MCF 10A (cell line): Measurements from ENCODE around the gene CC2D2A. TPM values are rescaled to one million over a fixed set of nuclear protein-coding genes. Genes with fewer than 3 reads are reported as not detected.

Experiments used
- BruUV-seq: library from RNA; stranded (reverse); fragments of 400-500 nt; replicated peaks from 2 replicates; lab custom pipeline; 2021; lab: Mats Ljungman, UMichigan
- CTCF ChIA-PET: fragments of 300-600 bp; sonication (Branson Sonifier 250); formaldehyde crosslinking; extraction: SDS; loops from one replicate; lab custom pipeline; 2021; ENCODE audit warnings: antibody characterized with exemption, inconsistent platforms; lab: Yijun Ruan, JAX
- POLR2A ChIA-PET: fragments of 300-600, 350-650 bp; sonication (Branson Sonifier 250); formaldehyde crosslinking; extraction: SDS; loops from one replicate; lab custom pipeline; 2020; ENCODE audit warnings: antibody characterized with exemption, inconsistent platforms; lab: Yijun Ruan, JAX
- DNase-seq: peaks from one replicate; pipeline ENCODE4 v3.0.0-alpha.2; 2018; ENCODE audit not compliant: unreplicated experiment
- H3K27ac Mint-ChIP-seq: one replicate; pipeline ENCODE4 v1.8.0; 2022; ENCODE audit warnings: mild to moderate bottlenecking, low read depth, mixed read lengths; ENCODE audit not compliant: unreplicated experiment
- H3K27me3 Mint-ChIP-seq: one replicate; pipeline ENCODE4 v1.8.0; 2022; ENCODE audit warnings: mixed read lengths; ENCODE audit not compliant: insufficient read depth, unreplicated experiment
- H3K36me3 Mint-ChIP-seq: one replicate; pipeline ENCODE4 v1.8.0; 2022; ENCODE audit warnings: mild to moderate bottlenecking, moderate library complexity, mixed read lengths; ENCODE audit not compliant: insufficient read depth, unreplicated experiment
- H3K4me1 Mint-ChIP-seq: one replicate; pipeline ENCODE4 v1.8.0; 2022; ENCODE audit warnings: mixed read lengths; ENCODE audit not compliant: insufficient read depth, unreplicated experiment
- H3K4me3 Mint-ChIP-seq: one replicate; pipeline ENCODE4 v1.8.0; 2022; ENCODE audit warnings: mild to moderate bottlenecking, moderate library complexity, mixed read lengths; ENCODE audit not compliant: unreplicated experiment
- H3K9me3 Mint-ChIP-seq: one replicate; pipeline ENCODE4 v1.8.0; 2022; ENCODE audit warnings: mixed read lengths; ENCODE audit not compliant: unreplicated experiment
- intact Hi-C: fragments of 100-400 bp; cut with micrococcal nuclease; formaldehyde crosslinking; loops from 2 replicates; pipeline ENCODE4 v1.14.1; 2022
- total RNA-seq: library from RNA; stranded (reverse); gene quantifications from 2 replicates; pipeline ENCODE4 v1.2.3, GENCODE V29; 2022
- TF ChIP-seq, protein P1 (sequence below): fragments of 200-600 bp; IDR thresholded peaks from one replicate; pipeline ENCODE4 v1.8.0; 2022; ENCODE audit warnings: antibody characterized with exemption, mild to moderate bottlenecking; ENCODE audit not compliant: unreplicated experiment

The CC2D2A gene
- total RNA-seq, 1 experiment from 2014 or later, result 8.6 TPM

DNA sequence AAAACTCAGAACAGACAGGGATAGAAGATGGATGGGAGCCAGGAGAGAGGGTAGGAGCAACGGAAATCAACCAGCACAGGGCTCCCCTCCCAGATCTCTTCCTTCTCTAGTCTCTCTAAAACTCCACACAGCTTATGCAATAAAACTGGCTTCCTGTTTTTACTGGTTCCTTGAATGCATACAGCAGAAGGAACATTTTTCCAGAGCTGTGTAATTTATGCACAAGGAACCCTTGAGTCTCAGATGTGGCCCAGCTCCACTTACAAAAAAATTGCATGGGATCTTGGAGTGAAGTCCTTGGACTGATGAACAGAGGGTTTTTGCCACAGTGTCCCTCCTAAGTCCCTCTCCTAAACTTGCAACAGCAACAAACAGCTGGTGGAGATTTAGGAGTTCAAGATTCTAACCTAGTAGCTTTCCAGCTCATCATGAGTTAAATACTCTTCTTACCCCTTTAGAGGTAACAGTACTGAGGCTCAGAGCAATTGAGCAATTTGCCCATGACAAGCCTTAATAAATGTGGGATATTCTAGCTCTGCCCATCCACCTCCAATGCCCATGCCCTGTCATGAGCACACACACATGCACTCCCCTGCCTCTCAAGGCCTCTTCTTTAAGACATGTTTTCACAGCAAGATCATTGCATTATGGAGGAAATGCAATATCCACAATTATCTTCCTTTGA lies 18.4 kb upstream of the CC2D2A start:
- Mint-ChIP-seq H3K4me3 (no peak overlapping the region), H3K4me1 (peaks cover 30% of the 10 kb centered on the region), H3K27me3 (no peaks in the 10 kb centered on the region), H3K36me3 (peaks cover 5% of the 10 kb centered on the region), H3K27ac (peak overlapping the region; percentile 5), H3K9me3 (no peaks in the 10 kb centered on the region)
- TF ChIP-seq, protein P1, sequence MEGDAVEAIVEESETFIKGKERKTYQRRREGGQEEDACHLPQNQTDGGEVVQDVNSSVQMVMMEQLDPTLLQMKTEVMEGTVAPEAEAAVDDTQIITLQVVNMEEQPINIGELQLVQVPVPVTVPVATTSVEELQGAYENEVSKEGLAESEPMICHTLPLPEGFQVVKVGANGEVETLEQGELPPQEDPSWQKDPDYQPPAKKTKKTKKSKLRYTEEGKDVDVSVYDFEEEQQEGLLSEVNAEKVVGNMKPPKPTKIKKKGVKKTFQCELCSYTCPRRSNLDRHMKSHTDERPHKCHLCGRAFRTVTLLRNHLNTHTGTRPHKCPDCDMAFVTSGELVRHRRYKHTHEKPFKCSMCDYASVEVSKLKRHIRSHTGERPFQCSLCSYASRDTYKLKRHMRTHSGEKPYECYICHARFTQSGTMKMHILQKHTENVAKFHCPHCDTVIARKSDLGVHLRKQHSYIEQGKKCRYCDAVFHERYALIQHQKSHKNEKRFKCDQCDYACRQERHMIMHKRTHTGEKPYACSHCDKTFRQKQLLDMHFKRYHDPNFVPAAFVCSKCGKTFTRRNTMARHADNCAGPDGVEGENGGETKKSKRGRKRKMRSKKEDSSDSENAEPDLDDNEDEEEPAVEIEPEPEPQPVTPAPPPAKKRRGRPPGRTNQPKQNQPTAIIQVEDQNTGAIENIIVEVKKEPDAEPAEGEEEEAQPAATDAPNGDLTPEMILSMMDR, result no peak
- intact Hi-C loops, result loop anchor here (10.0 kb wide), 1 partner anchor 447 kb away; the partner anchor contains the start of gene CPEB2
- ChIA-PET CTCF (interaction anchor here (0.5 to 1.1 kb wide), 10 partner anchors 20 to 1968 kb away, joined by 3 to 5 read pairs (median 3); no protein-coding TSS in a partner anchor), POLR2A (interaction anchor here (0.9 to 1.9 kb wide), 4 partner anchors 53 to 1745 kb away, joined by 3 to 7 read pairs (median 4); no protein-coding TSS in a partner anchor)
- BruUV-seq, result no TSS peak
- peak; percentile 47 for DNase-seq

DNA sequence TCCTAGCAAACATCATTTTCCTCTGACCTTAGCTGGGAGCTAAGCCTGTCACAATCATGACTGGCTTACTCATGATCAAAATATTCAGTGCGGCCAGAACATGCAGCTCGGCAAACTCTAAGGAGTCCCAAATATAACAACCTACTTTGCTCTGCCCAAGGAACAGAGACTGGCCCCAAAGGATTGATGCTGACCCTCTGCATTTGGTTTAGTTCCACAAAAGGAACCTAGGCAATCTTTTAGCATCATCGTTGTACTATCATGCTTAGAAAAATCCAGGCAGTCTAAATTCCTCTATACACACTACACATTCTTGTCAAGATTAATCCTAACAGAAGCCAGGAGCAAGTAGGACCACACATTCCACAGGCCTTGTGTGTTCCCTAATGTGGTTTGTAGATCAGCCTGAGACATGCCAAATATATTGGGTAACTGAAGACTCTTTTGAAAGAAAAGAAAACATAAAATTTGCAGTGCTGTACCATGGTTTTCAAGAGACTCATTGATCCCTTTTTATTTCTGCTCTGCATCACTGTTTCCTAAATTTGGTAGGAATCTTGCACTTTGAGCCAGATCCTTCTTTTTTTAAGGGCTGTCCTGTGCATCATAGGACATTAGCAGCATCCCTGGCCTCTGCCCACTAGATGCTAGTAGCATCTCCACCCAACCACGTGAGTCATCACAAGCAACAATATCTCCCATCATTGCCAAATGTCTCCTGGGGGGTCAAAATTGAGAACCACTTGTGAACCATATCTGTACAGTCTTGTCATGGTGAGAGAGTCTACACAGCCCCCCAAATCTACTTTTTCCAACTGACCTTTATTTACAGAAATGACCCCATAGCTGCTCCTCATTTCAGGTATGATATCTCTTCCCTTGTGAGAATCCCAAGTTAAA lies 17.6 kb upstream of the CC2D2A start:
- DNase-seq, result peak; percentile 80
- TF ChIP-seq, protein P1, result no peak
- Mint-ChIP-seq H3K27ac (peak overlapping the region; percentile 5), H3K4me3 (no peak overlapping the region), H3K9me3 (no peaks in the 10 kb centered on the region), H3K27me3 (no peaks in the 10 kb centered on the region), H3K4me1 (peaks cover 30% of the 10 kb centered on the region), H3K36me3 (peaks cover 5% of the 10 kb centered on the region)
- ChIA-PET POLR2A (interaction anchor here (0.9 to 1.9 kb wide), 4 partner anchors 54 to 1746 kb away, joined by 3 to 7 read pairs (median 4); no protein-coding TSS in a partner anchor), CTCF (interaction anchor here (0.6 to 1.1 kb wide), 6 partner anchors 26 to 1969 kb away, joined by 3 to 4 read pairs (median 4); no protein-coding TSS in a partner anchor)
- no TSS peak for BruUV-seq
- intact Hi-C loops, result loop anchor here (1.0 to 10.0 kb wide), 3 partner anchors 51 to 447 kb away; partner anchors contain the start of gene CPEB2

DNA sequence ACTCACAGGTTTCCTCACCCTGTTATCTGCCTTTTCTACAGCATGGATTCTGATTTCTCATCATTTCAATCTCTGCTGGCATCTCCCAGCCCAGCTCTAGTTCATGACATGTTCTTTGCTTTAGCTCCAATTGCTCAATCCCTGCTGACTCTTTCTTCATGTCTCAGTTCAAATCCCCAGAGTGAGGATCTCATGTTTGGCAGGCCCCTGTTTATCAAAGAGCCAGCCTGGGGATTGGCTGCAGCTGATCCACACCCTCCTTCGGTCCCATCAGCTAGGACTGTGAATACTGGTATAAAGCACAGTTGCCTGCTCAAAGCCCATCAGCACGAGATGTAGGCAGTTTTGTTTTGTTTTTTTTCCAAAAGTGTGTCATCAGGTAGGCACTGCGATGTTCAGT lies 14.4 kb upstream of the CC2D2A start:
- no TSS peak for BruUV-seq
- Mint-ChIP-seq H3K9me3 (no peaks in the 10 kb centered on the region), H3K27ac (peak overlapping the region; percentile 34), H3K36me3 (peaks cover 5% of the 10 kb centered on the region), H3K4me1 (peaks cover 30% of the 10 kb centered on the region), H3K27me3 (peaks cover 4% of the 10 kb centered on the region), H3K4me3 (no peak overlapping the region)
- intact Hi-C loops, result loop anchor here (10.0 kb wide), 1 partner anchor 450 kb away; the partner anchor contains the start of gene CPEB2
- TF ChIP-seq, protein P1, result no peak
- ChIA-PET POLR2A (interaction anchor here (1.1 kb wide), 1 partner anchor 19 kb away, joined by 3 read pairs; no protein-coding TSS in a partner anchor), CTCF (interaction anchor here (0.6 to 6.8 kb wide), 7 partner anchors 16 to 478 kb away, joined by 3 to 122 read pairs (median 3); no protein-coding TSS in a partner anchor)
- peak; percentile 78 for DNase-seq
